NCI-H1694 treated with DMSO at 0.1 percent for 48 hours (cell line): ENCODE data around the gene MAOB.
A peak's percentile ranks its signal among the peaks of the same experiment; 100 is the strongest.
"Not testable (repeated sequence)": the region's sequence is repeated elsewhere in the genome, so short reads cannot be mapped to it uniquely, and the experiment has no call there.

Source experiments
- DNase-seq: peaks from one replicate; lab custom pipeline; 2025; lab: John Stamatoyannopoulos, UW

The MAOB gene

GRCh38 chrX:43753637-43754036 lies 128.6 kb downstream of the MAOB start:
- no peak for DNase-seq

DNA sequence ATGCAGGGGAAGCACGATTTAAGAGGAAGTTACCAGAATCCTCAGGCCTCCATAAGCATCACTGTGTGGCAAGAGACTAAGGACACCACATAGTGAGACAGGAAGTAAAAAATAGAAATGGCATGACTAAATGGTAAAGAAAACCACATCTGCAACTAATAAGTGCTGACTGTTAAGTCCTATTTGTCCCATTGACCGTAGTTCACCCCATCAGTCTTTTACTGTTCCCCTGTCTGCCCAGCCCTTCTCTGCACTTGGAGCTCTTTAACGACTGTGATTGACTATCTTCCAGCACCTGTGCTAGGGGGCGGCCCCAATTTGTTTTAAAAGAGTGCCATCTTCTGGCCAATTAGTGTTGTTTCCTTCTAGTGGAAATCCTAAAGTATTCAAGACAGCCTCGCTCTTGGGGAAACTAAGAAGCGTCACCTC lies 132.0 kb downstream of the MAOB start:
- DNase-seq, result peak; percentile 31

DNA sequence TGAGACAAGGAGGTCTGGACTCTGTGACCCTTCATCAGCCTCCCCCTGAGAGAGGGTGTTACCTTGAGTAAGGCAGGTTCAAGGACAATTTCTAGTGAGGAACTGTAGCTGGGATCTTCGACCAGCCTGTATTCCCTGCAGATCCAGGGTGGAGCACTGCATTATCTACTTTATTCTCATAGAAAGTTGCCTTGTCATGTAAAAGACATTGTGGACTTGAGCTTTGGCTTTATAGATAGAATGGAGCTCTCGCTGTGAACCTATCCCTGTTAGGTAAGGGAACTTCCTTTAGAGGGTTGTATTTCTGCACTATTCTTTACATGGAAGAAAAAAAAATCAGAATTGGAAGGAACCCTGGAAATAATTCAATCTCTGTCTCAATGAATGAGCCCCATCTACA lies 134.8 kb downstream of the MAOB start:
- DNase-seq, result no peak

GRCh38 chrX:43745938-43746721 lies 136.1 kb downstream of the MAOB start:
- no peak for DNase-seq

GRCh38 chrX:43744284-43744683 lies 138.0 kb downstream of the MAOB start:
- DNase-seq, result no peak

DNA sequence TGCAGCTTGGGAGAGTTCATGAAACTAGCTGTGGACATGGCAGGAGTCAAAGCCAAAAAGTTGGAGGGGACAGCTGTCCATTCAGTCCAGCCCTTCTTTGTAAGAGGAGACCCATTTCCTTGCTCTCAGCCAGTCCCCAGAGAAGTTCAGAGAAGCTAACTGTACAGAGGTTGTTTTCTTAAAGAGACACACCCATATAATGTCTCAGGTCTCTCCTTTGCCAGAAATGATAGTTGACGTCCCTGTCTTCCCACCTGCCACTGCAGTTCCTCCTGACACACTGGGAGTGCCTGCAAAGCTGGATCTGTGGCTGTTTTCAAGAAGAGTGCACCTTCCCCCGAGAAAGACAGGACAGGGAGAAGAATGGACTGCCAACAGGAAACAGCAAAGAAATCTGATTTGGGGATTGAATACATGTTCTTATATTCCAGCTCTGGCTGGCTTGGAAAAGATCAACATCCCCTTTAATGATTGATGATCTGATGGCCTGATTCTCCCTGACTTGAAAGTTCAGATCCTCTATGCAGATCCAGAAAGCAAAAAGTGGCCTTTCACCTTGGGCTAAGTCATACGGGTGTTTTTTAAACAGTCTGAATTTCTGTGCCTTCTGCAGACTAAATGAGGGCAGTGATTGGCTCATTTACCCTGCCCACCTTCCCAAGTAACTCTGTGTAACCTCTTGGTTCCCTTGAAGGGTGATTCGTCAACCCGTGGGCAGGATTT lies 139.0 kb downstream of the MAOB start:
- DNase-seq, result no peak

- DNase-seq, result no peak
Observed at GRCh38 chrX:43741843-43742573, 140.2 kb downstream of the MAOB start.

DNA sequence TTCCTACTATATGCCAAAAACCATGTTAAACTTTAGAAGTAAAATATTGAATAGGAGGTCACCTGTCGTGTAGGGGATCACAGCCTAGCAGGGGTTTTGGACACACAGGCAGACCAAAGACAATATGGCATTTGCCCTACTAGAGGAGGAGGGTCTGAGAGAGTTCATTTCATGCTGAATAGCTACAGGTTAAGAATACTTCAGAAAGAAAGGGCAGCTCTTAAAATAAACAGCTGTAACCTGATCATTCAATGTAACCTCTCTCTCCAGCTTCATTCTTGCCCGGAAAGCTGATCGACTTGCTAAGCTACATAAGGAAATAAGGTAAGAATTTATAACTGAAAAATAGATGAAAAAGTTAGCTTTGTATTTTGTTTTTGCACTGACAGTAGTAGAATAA lies 146.3 kb downstream of the MAOB start:
- no peak for DNase-seq

DNA sequence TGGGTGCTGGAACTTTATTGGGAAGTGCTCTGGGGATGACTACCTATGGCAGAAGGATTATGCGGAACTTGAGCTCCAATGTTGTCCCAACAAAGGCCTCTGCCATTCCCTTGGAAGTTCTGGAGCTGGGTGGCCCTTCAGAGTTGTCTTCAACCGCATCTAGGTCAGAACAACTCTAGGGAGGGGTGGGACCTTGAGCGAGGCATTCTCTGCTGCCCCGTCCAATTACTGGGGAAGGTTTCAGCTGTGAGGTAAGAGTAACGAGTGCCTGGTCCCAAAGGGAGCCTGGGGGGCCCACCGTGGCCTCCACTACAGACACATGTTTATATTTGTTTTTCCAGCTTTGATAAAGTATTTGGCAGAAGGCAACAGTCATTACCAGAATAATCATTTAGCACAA lies 146.7 kb downstream of the MAOB start:
- no peak for DNase-seq

DNA sequence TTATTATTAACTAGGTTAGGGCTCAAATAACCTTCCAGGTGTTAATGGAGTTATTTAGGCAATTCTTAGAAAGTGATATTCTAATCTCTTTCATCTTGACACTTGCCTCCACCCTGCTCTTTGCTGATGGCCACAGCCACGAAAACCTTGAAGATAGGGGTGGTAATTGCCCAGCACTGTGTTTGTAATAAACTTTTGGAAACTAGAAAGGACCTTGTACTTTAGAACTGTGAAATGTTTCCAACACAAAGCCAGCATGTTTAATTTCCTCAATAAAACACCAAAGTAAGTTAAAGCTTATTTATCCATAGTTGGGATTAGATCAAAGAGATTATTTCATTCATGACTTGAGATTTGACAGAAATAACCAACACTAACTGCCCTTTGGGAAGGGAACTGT lies 147.8 kb downstream of the MAOB start:
- no peak for DNase-seq

DNA sequence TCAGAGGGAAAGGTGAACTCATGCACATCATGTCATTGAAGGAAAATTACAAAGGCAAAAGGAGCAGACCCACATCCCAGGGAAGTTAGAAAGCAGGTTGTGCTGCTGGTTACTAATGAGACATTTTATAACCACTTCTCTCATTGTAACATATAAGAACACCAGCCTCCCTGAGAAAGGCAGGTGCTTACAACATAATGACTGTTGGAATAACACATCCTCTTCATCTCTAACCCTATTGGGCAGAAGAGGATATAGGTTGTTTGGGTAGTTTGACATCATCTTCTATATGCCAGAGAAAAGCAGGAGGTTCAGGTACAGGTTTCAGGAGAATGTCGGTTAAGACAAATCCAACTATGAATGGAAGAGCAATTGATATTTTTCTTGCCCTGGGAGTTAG lies 148.6 kb downstream of the MAOB start:
- no peak for DNase-seq

DNA sequence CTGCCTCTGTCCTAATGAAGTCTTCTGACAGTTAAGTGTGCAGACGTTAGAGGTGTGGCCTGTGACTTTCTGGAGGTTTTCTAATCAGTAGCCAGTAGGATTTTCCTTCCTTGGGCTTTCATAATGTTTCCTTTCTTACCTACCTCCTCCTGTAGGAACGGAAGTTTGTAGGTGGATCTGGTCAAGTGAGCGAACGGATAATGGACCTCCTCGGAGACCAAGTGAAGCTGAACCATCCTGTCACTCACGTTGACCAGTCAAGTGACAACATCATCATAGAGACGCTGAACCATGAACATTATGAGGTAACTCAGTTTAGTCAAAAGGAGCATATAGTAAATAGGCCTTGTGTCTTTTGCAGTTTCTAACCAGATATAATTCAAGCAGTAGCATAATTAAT lies 151.2 kb downstream of the MAOB start:
- DNase-seq, result no peak

- DNase-seq, result no peak
Observed at GRCh38 chrX:43728966-43729365, 153.3 kb downstream of the MAOB start.

GRCh38 chrX:43728002-43728401 lies 154.2 kb downstream of the MAOB start:
- no peak for DNase-seq

GRCh38 chrX:43727254-43727653 lies 155.0 kb downstream of the MAOB start:
- DNase-seq, result not testable (repeated sequence)

DNA sequence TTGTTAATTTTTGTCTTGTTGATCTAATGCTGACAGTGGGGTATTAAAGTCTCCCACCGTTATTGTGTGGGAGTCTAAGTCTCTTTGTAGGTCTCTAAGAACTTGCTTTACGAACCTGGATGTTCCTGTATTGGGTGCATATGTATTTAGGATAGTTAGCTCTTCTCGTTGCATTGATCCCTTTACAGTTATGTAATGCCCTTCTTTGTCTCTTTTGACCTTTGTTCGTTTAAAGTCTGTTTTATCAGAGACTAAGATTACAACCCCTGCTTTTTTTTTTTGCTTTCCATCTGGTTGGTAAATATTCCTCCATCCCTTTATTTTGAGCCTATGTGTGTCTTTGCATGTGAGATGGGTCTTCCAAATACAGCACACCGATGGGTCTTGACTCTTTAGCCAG lies 157.0 kb downstream of the MAOB start:
- DNase-seq, result not testable (repeated sequence)

DNA sequence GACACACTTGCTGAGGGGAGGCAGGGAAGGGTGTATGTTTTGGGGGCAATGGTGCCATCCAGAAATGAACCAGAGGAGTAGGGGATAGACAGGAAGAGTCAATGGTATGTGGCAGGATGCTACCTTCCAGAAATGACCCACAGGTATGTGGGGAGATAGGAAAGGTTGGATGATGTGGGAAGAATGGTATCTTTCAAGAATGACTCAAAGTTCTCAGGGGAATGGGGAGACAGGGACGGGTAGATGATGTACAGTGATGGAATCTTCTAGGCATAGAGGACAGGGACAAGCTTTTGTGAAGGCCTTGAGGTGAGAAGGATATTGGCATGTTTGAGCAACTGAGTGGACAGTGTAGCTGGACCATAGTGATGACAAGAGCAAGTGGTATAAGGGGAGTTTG lies 161.3 kb downstream of the MAOB start:
- DNase-seq, result no peak

DNA sequence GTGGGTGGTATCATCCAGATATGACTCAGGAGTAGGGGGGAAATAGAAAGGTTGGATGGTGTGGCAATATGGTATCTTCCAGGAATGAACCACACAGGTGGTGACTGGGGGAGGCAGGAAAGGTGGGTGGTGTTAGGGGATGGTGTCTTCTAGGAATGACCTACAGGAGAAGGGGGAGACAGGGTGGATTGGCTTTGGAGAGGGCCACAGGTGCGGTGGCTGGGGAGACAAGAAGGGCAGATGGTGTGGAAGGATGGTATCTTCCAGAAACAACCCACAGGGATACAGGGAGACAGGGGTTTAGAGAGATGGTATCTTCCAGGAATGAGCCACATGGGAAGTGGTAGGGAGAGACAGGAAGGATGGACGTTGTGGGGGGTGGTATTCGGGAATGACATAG lies 162.2 kb downstream of the MAOB start:
- no peak for DNase-seq

GRCh38 chrX:43718956-43719355 lies 163.3 kb downstream of the MAOB start:
- no peak for DNase-seq

- no peak for DNase-seq
Observed at GRCh38 chrX:43718546-43718945, 163.7 kb downstream of the MAOB start.

DNA sequence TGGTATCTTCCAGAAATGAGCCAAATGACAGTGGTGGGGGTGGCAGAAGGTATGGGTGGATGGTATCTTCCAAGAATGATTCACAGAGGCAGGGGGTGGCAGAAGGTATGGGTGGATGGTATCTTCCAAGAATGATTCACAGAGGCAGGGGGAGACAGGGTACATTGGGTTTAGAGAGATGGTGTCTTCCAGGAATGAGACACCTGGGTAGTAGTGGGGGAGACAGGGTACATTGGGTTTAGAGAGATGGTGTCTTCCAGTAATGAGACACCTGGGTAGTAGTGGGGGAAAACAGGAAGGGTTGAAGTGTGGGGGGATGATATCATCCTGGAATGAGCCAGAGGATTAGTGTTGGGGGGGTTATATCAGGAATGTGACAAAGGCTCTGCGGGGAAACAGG lies 164.2 kb downstream of the MAOB start:
- no peak for DNase-seq

DNA sequence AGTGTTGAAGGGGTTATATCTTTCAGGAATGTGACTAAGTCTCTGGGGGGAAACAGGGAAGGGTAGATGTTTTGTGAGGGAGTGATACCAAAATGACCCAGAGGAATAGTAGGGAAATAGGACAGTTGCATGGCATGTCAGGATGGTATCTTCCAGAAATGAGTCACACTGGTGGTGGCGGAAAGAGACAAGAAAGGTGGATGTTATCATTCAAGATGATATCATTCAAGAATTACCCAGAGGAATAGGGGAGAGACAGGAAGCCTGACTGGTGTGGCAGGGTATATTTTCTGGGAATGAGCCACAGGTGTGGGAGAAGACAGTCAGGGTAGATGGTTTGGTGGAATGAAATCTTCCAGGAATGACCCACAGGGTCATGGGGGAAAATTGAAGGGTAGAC lies 165.1 kb downstream of the MAOB start:
- no peak for DNase-seq

DNA sequence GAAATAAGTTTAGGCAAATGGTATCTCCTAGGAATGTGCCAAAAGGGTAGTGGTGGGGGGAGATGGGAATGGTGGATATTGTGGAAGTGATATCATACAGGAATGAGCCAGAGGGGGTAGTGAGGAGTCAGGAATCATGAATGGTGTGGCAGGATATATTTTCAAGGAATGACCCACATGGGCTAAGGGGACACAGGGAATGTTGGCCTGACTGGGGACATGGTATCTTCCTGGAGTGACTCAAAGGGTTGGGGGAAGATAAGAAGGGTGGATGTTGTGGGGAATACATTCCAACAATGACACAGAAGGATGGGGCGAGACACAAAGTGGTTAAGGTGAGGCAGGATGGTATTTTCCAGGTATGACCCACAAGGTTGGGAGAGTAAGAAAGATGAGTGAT lies 165.6 kb downstream of the MAOB start:
- DNase-seq, result no peak
